Psoas muscle (tissue), 8 donors: ENCODE data around the gene HORMAD2. TPM values are rescaled to one million over a fixed set of nuclear protein-coding genes. Genes with fewer than 3 reads are reported as not detected.

Experiments used
- ATAC-seq, 4 donors: fragments of 200-7000 bp; cut with Tn5 transposase; one replicate each; pipeline ENCODE4 v1.9.1; 2020; ENCODE audit warnings: moderate library complexity in 3 of 4, mild to moderate bottlenecking in 2 of 4
- DNase-seq, 2 donors: peaks; one replicate each; pipeline ENCODE4 v3.0.0-alpha.2; 2020
- H3K27ac ChIP-seq: fragments of 200-600 bp; one replicate; pipeline ENCODE4 v1.8.0; 2022
- H3K27me3 ChIP-seq, 3 donors: fragments of 200-600 bp in 1 of 3; one replicate each; pipeline versions ENCODE4 v1.6.1 to v1.8.0; 2013 to 2022; ENCODE audit warnings: low read length in 2 of 3, mild to moderate bottlenecking in 2 of 3, moderate library complexity in 1 of 3; ENCODE audit not compliant: insufficient read depth in 3 of 3
- H3K36me3 ChIP-seq, 2 donors: fragments of 200-600 bp in 1 of 2; one replicate each; pipeline versions ENCODE4 v1.6.1 to v1.8.0; 2013 to 2022; ENCODE audit warnings: low read depth in 1 of 2, mild to moderate bottlenecking in 1 of 2, moderate library complexity in 1 of 2; ENCODE audit not compliant: insufficient read depth in 1 of 2
- H3K4me1 ChIP-seq: fragments of 200-600 bp; one replicate; pipeline ENCODE4 v1.8.0; 2022
- H3K4me3 ChIP-seq: fragments of 200-600 bp; one replicate; pipeline ENCODE4 v1.8.0; 2022; ENCODE audit warnings: mild to moderate bottlenecking
- H3K9me3 ChIP-seq: fragments of 200-600 bp; one replicate; pipeline ENCODE4 v1.8.0; 2022
- CTCF ChIP-seq: fragments of 200-600 bp; IDR thresholded peaks from one replicate; pipeline ENCODE4 v1.8.0; 2022; ENCODE audit warnings: antibody characterized with exemption
- WGBS, 3 donors: extraction: QIAGEN DNeasy Blood & Tissue Kit; methylation state at CpG; one replicate each; pipeline versions ENCODE4 v1.1.6 to v1.1.7; 2013; 5-methylcytosine and 5-hydroxymethylcytosine counted together
- intact Hi-C, 2 donors: fragments of 100-400 bp; cut with DNase I; formaldehyde crosslinking; loops; one replicate each; pipeline versions ENCODE4 v1.11.0 to v1.14.2; 2022
- polyA plus RNA-seq, 3 donors: library from polyadenylated mRNA; stranded (reverse); fragments of 200-250 nt; gene quantifications; one replicate each; pipeline ENCODE4 v1.2.3, GENCODE V29; 2013
- total RNA-seq, 4 donors: library from RNA; stranded (reverse); fragmentation: NEBNext Ultra II Directional in 2 of 4; extraction: Animal tissue kit (Norgen Biotek cat#: 25700) in 2 of 4; gene quantifications; one replicate each; pipeline versions ENCODE4 v1.2.1 to v1.2.4, GENCODE V29; 2021 to 2023
- donor health status: healthy with polysubstance abuse.
- donor health status: DM: no; HTN: no; CAD: no; lungs with moderate emphysema.
- donor health status: Bipolar disorder and iron deficiency.
- donor health status: healthy.
- donor health status: DM: yes; HTN: yes; CAD: no.
- donor health status: DM: no; HTN: no; CAD: no.
- donor health status: DM: no; HTN: no; CAD: no.
- donor health status: DM: yes; HTN: yes; CAD: no.

The HORMAD2 gene
- total and polyA plus RNA-seq, 7 donors = not detected

GRCh38 chr22:30187529-30188407 is 107.5 kb downstream of the HORMAD2 start:
- ATAC-seq = no peak
- 71 to 85% (median 74%) methylated on average over 3 of the region's 3 CpGs for WGBS, 3 donors

GRCh38 chr22:30188911-30189310 is 108.6 kb downstream of the HORMAD2 start:
- intact Hi-C loops = no loop called here
- WGBS, 3 donors = 95 to 100% (median 96%) methylated on average over 2 of the region's 2 CpGs
- no peak for ATAC-seq
- Histone ChIP-seq H3K27me3 (peaks cover 0 to 23% (median 2%) of the 10 kb centered on the region in 3 donors), H3K27ac (no peak overlapping the region), H3K4me1 (no peaks in the 10 kb centered on the region), H3K4me3 (no peak overlapping the region), H3K9me3 (no peaks in the 10 kb centered on the region), H3K36me3 (no peaks in the 10 kb centered on the region)
- no peak for DNase-seq
- TF ChIP-seq CTCF = no peak

More at GRCh38 chr22:30187529-30188407, 107.5 kb downstream of the HORMAD2 start:
- no peaks in the 10 kb centered on the region for H3K4me1 ChIP-seq
- no peak overlapping the region for H3K4me3 ChIP-seq
- H3K36me3 ChIP-seq = no peaks in the 10 kb centered on the region
- H3K27me3 ChIP-seq = peaks cover 0 to 13% (median 2%) of the 10 kb centered on the region in 3 donors
- no peak for DNase-seq
- intact Hi-C loops = no loop called here
- TF ChIP-seq CTCF = no peak
- H3K9me3 ChIP-seq = no peaks in the 10 kb centered on the region
- no peak overlapping the region for H3K27ac ChIP-seq

- no peak overlapping the region for H3K27ac ChIP-seq
- no peaks in the 10 kb centered on the region for H3K36me3 ChIP-seq
- no peaks in the 10 kb centered on the region for H3K9me3 ChIP-seq
- no peaks in the 10 kb centered on the region for H3K4me1 ChIP-seq
- H3K4me3 ChIP-seq = no peak overlapping the region
- no peak for DNase-seq
- 38 to 66% (median 46%) methylated on average over 1 of the region's 1 CpG for WGBS, 3 donors
- no peak for TF ChIP-seq CTCF
- H3K27me3 ChIP-seq = peaks cover 0 to 28% (median 2%) of the 10 kb centered on the region in 3 donors
- intact Hi-C loops = no loop called here
- ATAC-seq = no peak
Measured at GRCh38 chr22:30190574-30190973, 110.3 kb downstream of the HORMAD2 start.

- ATAC-seq (no peak), DNase-seq (no peak)
- Histone ChIP-seq H3K36me3 (no peaks in the 10 kb centered on the region), H3K27me3 (peaks cover 0 to 28% (median 2%) of the 10 kb centered on the region in 3 donors), H3K4me3 (no peak overlapping the region), H3K9me3 (no peaks in the 10 kb centered on the region), H3K4me1 (no peaks in the 10 kb centered on the region), H3K27ac (no peak overlapping the region)
- intact Hi-C loops = no loop called here
- 58 to 69% (median 64%) methylated on average over 3 of the region's 3 CpGs for WGBS, 3 donors
- TF ChIP-seq CTCF = no peak
Measured at GRCh38 chr22:30191040-30191701, 110.9 kb downstream of the HORMAD2 start.
